ENCODE data around the gene COL23A1.

COL23A1 gene

GRCh38 chr5:178422400-178422775 lies 167.8 kb downstream of the COL23A1 start:
- TF ChIP-seq CTCF (IDR thresholded peaks at IDR 0.05) = no peak
- no peak overlapping the region for H3K4me3 ChIP-seq (ENCODE audit: low read depth in 1 of 2, low read length in 1 of 2)
- no peak overlapping the region for H3K27ac ChIP-seq
- no peaks in the 10 kb centered on the region for H3K27me3 ChIP-seq
- no peaks in the 10 kb centered on the region for H3K9me3 ChIP-seq
- peaks cover 9 to 13% of the 10 kb centered on the region in 2 experiments for H3K4me1 ChIP-seq (ENCODE audit: control insufficient read depth in 1 of 2, insufficient read depth in 1 of 2, low read depth in 1 of 2, low read length in 1 of 2)
- no peaks in the 10 kb centered on the region for H3K36me3 ChIP-seq

DNA sequence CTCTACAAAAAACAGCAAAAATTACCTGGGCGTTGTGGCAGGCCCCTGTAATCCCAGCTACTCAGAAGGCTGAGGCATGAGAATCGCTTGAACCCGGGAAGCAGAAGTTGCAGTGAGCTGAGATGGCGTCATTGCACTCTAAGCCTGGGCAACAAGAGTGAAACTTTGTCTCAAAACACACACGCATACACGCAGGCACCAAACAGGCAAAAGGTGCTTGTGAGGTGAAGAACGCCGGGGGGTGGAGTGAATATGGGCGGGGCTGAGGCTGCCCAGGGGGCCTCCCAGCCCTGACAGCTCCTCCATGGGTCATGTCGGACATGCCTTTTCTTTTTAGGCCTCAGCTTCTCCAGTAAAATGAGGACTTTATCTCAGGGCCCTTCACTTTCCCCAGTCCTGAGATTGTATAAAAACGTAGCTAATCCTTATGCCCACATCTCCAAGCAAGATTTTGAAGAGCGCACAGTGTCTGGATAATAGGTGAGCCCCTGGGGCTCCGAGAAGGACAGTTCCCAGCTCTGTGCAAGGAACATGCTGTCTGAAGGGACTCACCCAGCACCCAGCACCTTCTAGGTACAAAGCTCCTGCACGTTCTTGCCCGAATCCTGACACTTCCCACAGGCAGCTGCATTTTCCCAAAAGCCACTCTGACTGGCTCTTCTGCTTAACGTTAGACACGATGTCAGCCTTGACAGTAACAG lies 168.3 kb downstream of the COL23A1 start:
- no peaks in the 10 kb centered on the region for H3K9me3 ChIP-seq
- H3K36me3 ChIP-seq = no peaks in the 10 kb centered on the region

DNA sequence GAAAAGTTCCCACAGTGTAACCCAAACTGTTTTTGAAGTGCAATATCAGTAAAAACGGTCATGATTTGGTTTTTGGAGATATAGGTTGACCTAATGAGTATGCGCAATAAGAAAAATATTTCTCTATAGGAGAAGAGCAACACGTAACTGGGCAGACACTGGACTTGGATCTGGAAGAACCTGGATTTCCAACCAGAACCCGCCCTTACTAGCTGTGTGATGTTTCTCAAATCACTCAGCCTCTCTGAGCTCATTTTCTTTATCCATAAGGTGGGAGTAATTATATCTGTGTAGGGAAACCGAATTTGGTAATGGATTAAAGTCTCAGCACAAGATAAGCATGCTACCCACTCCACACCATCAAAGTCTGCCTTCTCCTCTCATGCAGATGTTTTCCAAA lies 169.1 kb downstream of the COL23A1 start:
- no peak for TF ChIP-seq CTCF (IDR thresholded peaks at IDR 0.05)
- no peak overlapping the region for H3K27ac ChIP-seq

More for the DNA sequence above, 168.3 kb downstream of the COL23A1 start:
- Histone ChIP-seq H3K4me3 (ENCODE audit: low read depth in 1 of 2, low read length in 1 of 2) (no peak overlapping the region), H3K27ac (no peak overlapping the region), H3K27me3 (no peaks in the 10 kb centered on the region), H3K4me1 (ENCODE audit: control insufficient read depth in 1 of 2, insufficient read depth in 1 of 2, low read depth in 1 of 2, low read length in 1 of 2) (peaks cover 13 to 18% of the 10 kb centered on the region in 2 experiments)
- no peak for TF ChIP-seq CTCF (IDR thresholded peaks at IDR 0.05)

DNA sequence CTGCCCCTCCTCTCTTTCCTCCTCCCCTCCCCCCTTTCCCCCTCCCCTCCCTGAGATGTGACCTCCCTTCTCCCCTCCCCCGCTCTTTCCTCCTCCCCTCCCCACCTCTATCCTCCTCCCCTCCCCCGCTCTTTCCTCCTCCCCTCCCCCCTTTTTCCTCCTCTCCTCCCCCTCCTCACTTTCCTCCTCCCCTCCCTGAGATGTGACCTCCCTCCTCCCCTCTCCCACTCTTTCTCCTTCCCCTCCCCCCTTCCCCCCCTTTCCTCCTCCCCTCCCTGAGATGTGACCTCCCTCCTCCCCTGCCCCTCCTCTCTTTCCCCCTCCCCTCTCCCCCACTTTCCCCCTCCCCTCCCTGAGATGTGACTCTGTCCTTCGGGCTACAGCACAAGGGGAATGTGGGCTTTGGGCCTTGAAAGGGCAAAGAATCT lies 169.8 kb downstream of the COL23A1 start:
- Histone ChIP-seq H3K36me3 (no peaks in the 10 kb centered on the region), H3K27me3 (no peaks in the 10 kb centered on the region), H3K9me3 (no peaks in the 10 kb centered on the region), H3K4me1 (ENCODE audit: control insufficient read depth in 1 of 2, insufficient read depth in 1 of 2, low read depth in 1 of 2, low read length in 1 of 2) (peaks cover 13 to 19% of the 10 kb centered on the region in 2 experiments), H3K4me3 (ENCODE audit: low read depth in 1 of 2, low read length in 1 of 2) (no peak overlapping the region), H3K27ac (no peak overlapping the region)
- no peak for TF ChIP-seq CTCF (IDR thresholded peaks at IDR 0.05)

More for the DNA sequence above, 169.1 kb downstream of the COL23A1 start:
- Histone ChIP-seq H3K9me3 (no peaks in the 10 kb centered on the region), H3K27me3 (no peaks in the 10 kb centered on the region), H3K4me1 (ENCODE audit: control insufficient read depth in 1 of 2, insufficient read depth in 1 of 2, low read depth in 1 of 2, low read length in 1 of 2) (peaks cover 13 to 19% of the 10 kb centered on the region in 2 experiments), H3K36me3 (no peaks in the 10 kb centered on the region), H3K4me3 (ENCODE audit: low read depth in 1 of 2, low read length in 1 of 2) (no peak overlapping the region)

DNA sequence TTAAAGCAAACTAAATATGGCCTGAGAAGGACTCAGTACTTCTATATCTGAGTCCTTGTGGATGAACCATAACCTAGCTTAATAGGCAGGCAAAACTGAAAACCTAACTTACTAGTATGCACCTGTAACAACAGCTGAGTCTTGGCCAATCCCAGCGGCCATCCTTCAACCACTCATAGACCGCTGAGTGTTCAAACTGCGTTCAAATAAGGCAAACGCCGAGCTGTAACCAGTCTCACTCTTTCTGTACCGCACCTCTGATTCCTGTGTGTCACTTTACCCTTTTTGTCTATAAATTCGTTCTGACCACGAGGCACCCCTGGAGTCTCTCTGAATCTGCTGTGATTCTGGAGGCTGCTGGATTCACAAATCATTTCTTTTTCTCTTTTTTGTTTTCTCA lies 170.5 kb downstream of the COL23A1 start:
- Histone ChIP-seq H3K9me3 (no peaks in the 10 kb centered on the region), H3K4me3 (ENCODE audit: low read depth in 1 of 2, low read length in 1 of 2) (no peak overlapping the region), H3K36me3 (no peaks in the 10 kb centered on the region), H3K27ac (no peak overlapping the region), H3K27me3 (no peaks in the 10 kb centered on the region), H3K4me1 (ENCODE audit: control insufficient read depth in 1 of 2, insufficient read depth in 1 of 2, low read depth in 1 of 2, low read length in 1 of 2) (peaks cover 13 to 19% of the 10 kb centered on the region in 2 experiments)
- TF ChIP-seq CTCF (IDR thresholded peaks at IDR 0.05) = no peak

Measured in neutrophil (primary cell).